OCI-LY3 (cell line): Measurements from ENCODE around the gene FAM120A.

Source experiments
- CTCF ChIP-seq: fragments of 200-600, 300-600 bp; sonication (generic); IDR thresholded peaks from 2 replicates; pipeline ENCODE4 v1.5.1; 2014; ENCODE audit warnings: antibody characterized with exemption, low read length, low read depth
- EZH2phosphoT487 ChIP-seq: fragments of 200-600 bp; shearing (Covaris generic); IDR thresholded peaks from 2 replicates; pipeline ENCODE4 v1.6.1; 2018; ENCODE audit warnings: antibody characterized with exemption, mixed run types, low read depth

- peak; percentile 86 for TF ChIP-seq CTCF
- TF ChIP-seq EZH2phosphoT487 = no peak
These were observed 115.2 kb downstream of the FAM120A start for GRCh38 chr9:93566408-93567270.
